NCI-H748 treated with DMSO at 0.1 percent for 48 hours (cell line): Measurements from ENCODE around the gene SLC25A39.
"Not testable (repeated sequence)": the region's sequence is repeated elsewhere in the genome, so short reads cannot be mapped to it uniquely, and the experiment has no call there.

ENCODE experiments used
- DNase-seq: peaks from one replicate; lab custom pipeline; 2025; lab: John Stamatoyannopoulos, UW

Gene SLC25A39

DNA sequence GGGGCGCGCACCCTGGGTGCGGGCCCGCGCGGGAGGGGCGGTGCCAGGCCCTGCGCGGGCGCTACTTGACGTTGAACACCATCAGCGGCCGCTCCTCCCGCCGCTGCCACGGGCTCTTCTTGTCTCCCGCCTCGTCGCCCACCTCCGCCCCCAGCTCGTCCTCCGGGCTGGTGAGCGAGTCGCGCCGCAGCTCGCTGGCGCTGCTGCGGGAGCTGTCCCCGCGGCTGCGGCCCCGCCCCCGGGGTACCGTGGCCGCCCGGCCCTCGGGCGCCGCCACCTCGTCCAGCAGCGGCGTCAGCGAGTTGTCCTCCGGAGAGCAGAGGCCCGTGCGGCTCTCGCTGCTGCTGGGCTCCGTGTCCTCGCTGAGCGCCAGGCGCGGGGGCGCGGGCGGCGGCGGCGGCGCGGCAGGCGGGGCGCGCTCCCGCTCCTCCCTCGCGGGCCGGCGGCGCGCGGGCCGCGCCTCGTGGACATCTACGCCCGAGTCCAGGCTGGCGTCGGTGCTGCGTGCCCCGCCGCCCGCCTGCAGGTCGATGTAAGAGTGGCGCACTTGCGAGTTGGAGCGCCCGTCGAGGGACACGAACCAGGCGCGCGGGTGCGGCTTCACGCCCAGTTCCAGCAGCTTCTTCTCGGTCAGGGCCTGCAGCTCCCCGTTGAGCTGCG, 29.2 kb upstream of the SLC25A39 start:
- no peak for DNase-seq

GRCh38 chr17:44352828-44353671, 28.4 kb upstream of the SLC25A39 start:
- no peak for DNase-seq

DNA sequence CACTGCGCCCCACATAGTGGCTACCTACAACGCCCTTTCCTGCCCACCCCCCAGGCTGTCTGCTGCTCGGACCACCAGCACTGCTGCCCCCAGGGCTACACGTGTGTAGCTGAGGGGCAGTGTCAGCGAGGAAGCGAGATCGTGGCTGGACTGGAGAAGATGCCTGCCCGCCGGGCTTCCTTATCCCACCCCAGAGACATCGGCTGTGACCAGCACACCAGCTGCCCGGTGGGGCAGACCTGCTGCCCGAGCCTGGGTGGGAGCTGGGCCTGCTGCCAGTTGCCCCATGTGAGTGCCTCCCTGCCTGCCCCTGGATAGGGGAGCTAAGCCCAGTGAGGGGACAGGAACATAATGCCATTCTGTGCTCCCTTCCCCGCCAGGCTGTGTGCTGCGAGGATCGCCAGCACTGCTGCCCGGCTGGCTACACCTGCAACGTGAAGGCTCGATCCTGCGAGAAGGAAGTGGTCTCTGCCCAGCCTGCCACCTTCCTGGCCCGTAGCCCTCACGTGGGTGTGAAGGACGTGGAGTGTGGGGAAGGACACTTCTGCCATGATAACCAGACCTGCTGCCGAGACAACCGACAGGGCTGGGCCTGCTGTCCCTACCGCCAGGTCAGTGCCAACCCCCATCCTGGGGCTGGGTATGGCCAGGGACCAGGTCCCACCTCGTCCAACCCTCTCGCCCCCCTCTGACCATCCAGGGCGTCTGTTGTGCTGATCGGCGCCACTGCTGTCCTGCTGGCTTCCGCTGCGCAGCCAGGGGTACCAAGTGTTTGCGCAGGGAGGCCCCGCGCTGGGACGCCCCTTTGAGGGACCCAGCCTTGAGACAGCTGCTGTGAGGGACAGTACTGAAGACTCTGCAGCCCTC, 27.6 kb upstream of the SLC25A39 start:
- no peak for DNase-seq

- no peak for DNase-seq
Measured at GRCh38 chr17:44351464-44351863, 26.8 kb upstream of the SLC25A39 start.

GRCh38 chr17:44350733-44351226, 26.2 kb upstream of the SLC25A39 start:
- peak; percentile 27 for DNase-seq

GRCh38 chr17:44349553-44350070, 25.0 kb upstream of the SLC25A39 start:
- DNase-seq: no peak

- DNase-seq: no peak
Measured at GRCh38 chr17:44348988-44349364, 24.4 kb upstream of the SLC25A39 start.

GRCh38 chr17:44348234-44348987, 23.8 kb upstream of the SLC25A39 start:
- DNase-seq: no peak

DNA sequence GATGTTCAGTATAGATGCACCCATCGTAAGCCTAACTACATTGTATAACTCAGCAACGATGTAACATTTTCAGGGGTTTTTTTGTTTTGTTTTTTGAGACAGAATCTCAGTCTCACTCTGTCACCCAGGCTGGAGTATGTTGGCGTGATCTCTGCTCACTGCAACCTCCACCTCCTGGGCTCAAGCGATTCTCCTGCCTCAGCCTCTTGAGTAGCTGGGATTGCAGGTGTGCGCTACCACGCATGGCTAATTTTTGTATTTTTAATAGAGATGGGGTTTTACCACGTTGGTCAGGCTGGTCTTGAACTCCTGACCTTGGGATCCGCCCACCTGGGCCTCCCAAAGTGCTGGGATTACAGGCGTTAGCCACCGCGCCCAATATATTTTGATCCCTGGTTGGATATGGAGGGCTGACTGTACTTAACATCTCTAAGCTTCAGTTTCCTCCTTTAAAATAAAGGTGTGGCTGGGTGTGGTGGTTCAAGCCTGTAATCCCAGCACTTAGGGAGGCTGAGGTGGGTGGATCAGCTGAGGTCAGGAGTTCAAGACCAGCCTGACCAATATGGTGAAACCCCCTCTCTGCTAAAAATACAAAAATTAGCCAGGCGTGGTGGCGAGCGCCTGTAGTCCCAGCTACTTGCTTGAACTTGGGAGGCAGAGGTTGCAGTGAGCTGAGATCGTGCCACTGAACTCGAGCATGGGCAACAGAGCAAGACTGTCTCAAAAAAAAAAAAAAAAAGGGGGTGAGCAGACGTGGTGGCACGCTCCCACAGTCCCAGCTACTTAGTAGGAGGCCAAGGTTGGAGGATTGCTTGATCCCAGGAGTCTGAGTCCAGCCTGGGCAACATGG, 22.8 kb upstream of the SLC25A39 start:
- not testable (repeated sequence) for DNase-seq

GRCh38 chr17:44346064-44346844, 21.6 kb upstream of the SLC25A39 start:
- no peak for DNase-seq

GRCh38 chr17:44345454-44346026, 20.9 kb upstream of the SLC25A39 start:
- peak; percentile 67 for DNase-seq

DNA sequence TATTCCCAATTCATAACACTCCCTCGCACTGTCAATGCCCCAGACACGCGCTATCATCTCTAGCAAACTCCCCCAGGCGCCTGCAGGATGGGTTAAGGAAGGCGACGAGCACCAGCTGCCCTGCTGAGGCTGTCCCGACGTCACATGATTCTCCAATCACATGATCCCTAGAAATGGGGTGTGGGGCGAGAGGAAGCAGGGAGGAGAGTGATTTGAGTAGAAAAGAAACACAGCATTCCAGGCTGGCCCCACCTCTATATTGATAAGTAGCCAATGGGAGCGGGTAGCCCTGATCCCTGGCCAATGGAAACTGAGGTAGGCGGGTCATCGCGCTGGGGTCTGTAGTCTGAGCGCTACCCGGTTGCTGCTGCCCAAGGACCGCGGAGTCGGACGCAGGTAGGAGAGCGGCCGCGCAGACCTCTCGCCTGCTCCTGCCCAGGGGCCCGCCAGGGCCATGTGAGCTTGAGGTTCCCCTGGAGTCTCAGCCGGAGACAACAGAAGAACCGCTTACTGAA, 20.4 kb upstream of the SLC25A39 start, which contains the start of gene GRN:
TSS of gene GRN (plus strand) at position 364 of the 515 bp plus-strand sequence. CDS start 3,863 bp downstream, outside the sequence.
- peak; percentile 99 for DNase-seq

DNA sequence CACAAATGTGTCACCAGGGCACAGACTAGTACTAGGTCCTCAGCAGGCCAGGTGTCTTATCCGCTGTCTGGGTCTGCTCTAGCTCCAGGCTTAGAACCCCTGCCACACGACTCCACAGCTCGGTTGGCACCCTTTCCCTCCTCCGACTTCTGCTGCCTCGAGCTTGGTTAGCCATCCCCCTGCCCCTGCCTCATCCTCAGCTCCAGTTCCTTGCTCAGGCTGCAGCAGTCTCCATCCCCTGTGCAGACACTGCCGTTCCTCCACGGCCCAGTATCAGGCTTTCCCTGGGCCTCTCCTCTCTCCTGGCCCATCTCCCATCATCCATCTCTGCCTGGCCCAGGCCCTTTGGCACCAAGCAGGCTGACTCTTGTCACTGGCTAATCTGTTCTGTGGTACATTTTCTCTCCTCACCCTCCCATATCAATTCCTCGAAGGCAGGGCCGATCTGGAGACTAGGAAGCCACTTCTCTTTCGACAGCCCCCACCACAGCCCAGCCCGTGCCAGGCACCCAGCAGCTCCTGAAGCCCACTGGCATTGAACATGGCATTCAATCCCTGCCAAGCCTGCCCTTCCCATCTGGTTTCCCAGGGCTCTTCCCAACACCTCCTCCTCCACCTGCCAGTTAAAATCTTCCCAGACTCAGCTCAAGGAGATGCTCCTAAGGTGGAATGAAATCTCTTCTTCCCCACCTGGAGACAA, 19.0 kb upstream of the SLC25A39 start:
- DNase-seq: no peak

- DNase-seq: not testable (repeated sequence)
Measured at GRCh38 chr17:44340553-44340952, 15.9 kb upstream of the SLC25A39 start.

GRCh38 chr17:44338702-44339101, 14.1 kb upstream of the SLC25A39 start:
- no peak for DNase-seq

DNA sequence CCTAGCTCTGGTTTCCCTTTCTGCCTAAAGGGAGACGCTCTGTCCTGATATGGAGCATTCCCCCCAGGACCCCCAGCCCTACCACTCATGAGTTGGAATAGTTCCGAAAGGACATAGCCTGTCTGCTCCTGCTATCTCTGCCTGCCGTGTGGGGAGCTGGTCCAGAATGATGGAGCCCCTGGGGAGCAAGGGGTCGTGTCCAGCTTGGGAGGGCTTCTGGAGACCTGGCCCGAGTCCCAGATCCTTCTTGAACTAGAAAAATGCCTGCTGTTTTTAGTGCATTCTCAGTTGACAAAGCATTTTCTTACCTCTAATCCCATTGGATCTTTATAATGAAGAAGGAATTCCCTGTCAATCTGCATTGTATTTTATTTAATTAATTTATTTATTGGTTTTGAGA, 11.3 kb upstream of the SLC25A39 start:
- DNase-seq: no peak

DNA sequence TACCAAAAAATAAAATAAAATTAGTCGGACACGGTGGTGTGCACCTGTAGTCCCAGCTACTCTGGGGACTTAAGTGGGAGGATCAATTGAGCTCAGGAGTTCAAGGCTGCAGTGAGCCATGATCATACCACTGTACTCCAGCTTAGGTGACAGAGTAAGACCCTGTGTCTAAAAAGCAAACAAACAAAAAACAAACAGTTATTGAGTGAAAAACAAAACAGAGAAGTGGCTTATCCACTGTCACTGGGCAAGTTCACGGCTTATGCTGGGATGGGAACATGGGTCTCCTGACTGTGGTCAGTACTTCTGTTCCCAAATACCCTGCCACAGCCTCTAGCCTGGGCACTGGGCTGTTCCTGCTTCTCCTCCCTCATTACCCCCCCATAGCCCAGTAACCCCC, 10.9 kb upstream of the SLC25A39 start:
- DNase-seq: no peak

DNA sequence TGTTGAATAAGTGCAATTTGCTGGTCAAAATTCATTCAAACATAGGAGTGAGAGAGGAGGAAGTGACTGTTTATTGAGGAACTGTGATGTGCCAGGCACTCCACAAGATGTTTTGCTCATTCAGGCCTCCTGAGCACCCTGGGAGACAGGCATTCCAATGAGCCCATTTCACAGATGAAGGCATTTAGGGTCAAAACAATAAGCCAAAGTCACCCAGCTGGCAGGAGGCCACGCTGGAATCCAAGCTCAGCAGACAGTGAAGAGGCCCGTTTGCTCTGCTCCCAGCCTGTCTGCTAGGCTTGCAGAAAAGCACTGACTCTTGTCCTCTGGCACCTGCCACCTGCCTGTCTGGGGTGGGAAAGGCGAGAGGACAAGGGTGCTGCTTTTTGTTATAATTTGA, 10.1 kb upstream of the SLC25A39 start:
- no peak for DNase-seq
